GM12878 (cell line): ENCODE data around the gene CSF1R. TPM values are rescaled to one million over a fixed set of nuclear protein-coding genes. Genes with fewer than 3 reads are reported as not detected.

Source experiments
- ATAC-seq: fragments of 200-7000 bp; cut with Tn5 transposase; 3 replicates; pipeline ENCODE4 v1.9.1; 2020; ENCODE audit warnings: mild to moderate bottlenecking, moderate library complexity
- BruUV-seq: library from RNA; stranded (reverse); fragments of 400-500 nt; replicated peaks from 2 replicates; lab custom pipeline; 2021; lab: Mats Ljungman, UMichigan
- CTCF ChIA-PET: fragments of 300-600 bp; sonication (Branson Sonifier 250); formaldehyde crosslinking; extraction: SDS; loops from one replicate; lab custom pipeline; 2021; ENCODE audit warnings: inconsistent platforms; lab: Yijun Ruan, JAX
- POLR2A ChIA-PET: fragments of 350-600 bp; formaldehyde crosslinking; extraction: SDS; loops from one replicate; lab custom pipeline; 2021; ENCODE audit warnings: inconsistent platforms; lab: Charles Lee
- RAD21 ChIA-PET: fragments of 300-600 bp; sonication (Branson Sonifier 250); formaldehyde crosslinking; loops from one replicate; lab custom pipeline; 2023; ENCODE audit warnings: antibody characterized with exemption; ENCODE audit not compliant: unreplicated experiment; lab: Charles Lee
- SMC1A ChIA-PET: fragments of 300-600 bp; sonication (Branson Sonifier 250); formaldehyde crosslinking; loops from one replicate; lab custom pipeline; 2023; ENCODE audit not compliant: unreplicated experiment, uncharacterized antibody; lab: Charles Lee
- DNase-seq: peaks from one replicate; pipeline ENCODE4 v3.0.0-alpha.2; 2011; ENCODE audit warnings: low read depth, low spot score
- FAIRE-seq: peaks from 3 replicates; lab custom pipeline; 2011; peaks lifted over from hg19 to GRCh38; lab: Jason Lieb, UNC
- H2AFZ ChIP-seq: 2 replicates; pipeline ENCODE4 v1.6.0; 2011; ENCODE audit warnings: low read depth, low read length, control low read depth; ENCODE audit not compliant: control insufficient read depth
- H3K27ac ChIP-seq: 2 replicates; pipeline ENCODE4 v1.5.1; 2011; ENCODE audit warnings: control low read depth; ENCODE audit not compliant: control insufficient read depth, insufficient read depth
- H3K27me3 ChIP-seq, 2 experiments: replicated peaks in 1 of 2; 2 replicates each; pipeline versions ENCODE4 v1.6.0 to v1.6.1; 2011; ENCODE audit warnings: low read length in 1 of 2; ENCODE audit not compliant: control insufficient read depth in 2 of 2, insufficient read depth in 2 of 2
- H3K36me3 ChIP-seq, 2 experiments: 2 replicates each; pipeline ENCODE4 v1.5.1; 2011; ENCODE audit warnings: low read length in 1 of 2; ENCODE audit not compliant: control insufficient read depth in 2 of 2, insufficient read depth in 2 of 2
- H3K4me1 ChIP-seq: 2 replicates; pipeline ENCODE4 v1.6.1; 2011; ENCODE audit warnings: mild to moderate bottlenecking, low read length, moderate library complexity, mixed read lengths; ENCODE audit not compliant: control insufficient read depth, insufficient read depth
- H3K4me2 ChIP-seq: 2 replicates; pipeline ENCODE4 v1.6.0; 2011; ENCODE audit warnings: control low read depth; ENCODE audit not compliant: control insufficient read depth, insufficient read depth
- H3K4me3 ChIP-seq: fragments of 200-600 bp; sonication (generic); 2 replicates; pipeline ENCODE4 v1.5.1; 2016
- H3K79me2 ChIP-seq: 2 replicates; pipeline ENCODE4 v1.6.0; 2011; ENCODE audit warnings: low read length; ENCODE audit not compliant: control insufficient read depth, insufficient read depth
- H3K9ac ChIP-seq: 2 replicates; pipeline ENCODE4 v1.8.0; 2011; ENCODE audit warnings: low read length, control low read depth, mixed read lengths; ENCODE audit not compliant: control insufficient read depth, insufficient read depth
- H3K9me3 ChIP-seq: replicated peaks from 3 replicates; pipeline ENCODE4 v1.5.1; 2011; ENCODE audit warnings: mild to moderate bottlenecking, low read length; ENCODE audit not compliant: control insufficient read depth, insufficient read depth
- H4K20me1 ChIP-seq: 2 replicates; pipeline ENCODE4 v1.6.0; 2011; ENCODE audit not compliant: control insufficient read depth, insufficient read depth
- HDAC2 ChIP-seq: fragments of 200-600 bp; sonication (generic); IDR thresholded peaks from 2 replicates; pipeline ENCODE4 v1.6.1; 2017
- IRF5 ChIP-seq: fragments of 450-650 bp; IDR thresholded peaks from 2 replicates; pipeline ENCODE4 v1.6.1; 2017; ENCODE audit warnings: borderline replicate concordance
- NFYB ChIP-seq: IDR thresholded peaks from 2 replicates; pipeline ENCODE4 v1.6.1; 2011; ENCODE audit warnings: low read depth, mild to moderate bottlenecking, low read length, improper control_type of control experiment, moderate library complexity; ENCODE audit not compliant: insufficient read depth
- NR2C1 ChIP-seq: fragments of 450-650 bp; IDR thresholded peaks from 2 replicates; pipeline ENCODE4 v1.6.1; 2017; ENCODE audit warnings: antibody characterized with exemption, mild to moderate bottlenecking, moderate library complexity
- RCOR1 ChIP-seq: conservative IDR thresholded peaks from 2 replicates; pipeline ENCODE4 v1.6.1; 2012; ENCODE audit warnings: low read depth, low read length, improper control_type of control experiment
- WGBS: methylation state at CpG from one replicate; pipeline ENCODE4 v1.1.6; 2016; ENCODE audit warnings: low lambda C conversion rate; ENCODE audit not compliant: insufficient replicate concordance, insufficient coverage; ENCODE audit errors: missing lambda C conversion rate; 5-methylcytosine and 5-hydroxymethylcytosine counted together
- in situ Hi-C: fragments of 300-500 bp; cut with MboI; formaldehyde crosslinking; loops from 9 replicates; pipeline ENCODE4 v1.14.3; 2018; ENCODE audit warnings: mixed read lengths
- intact Hi-C: fragments of 100-400 bp; cut with micrococcal nuclease; formaldehyde crosslinking; loops from one replicate; pipeline ENCODE4 v1.14.2; 2022; ENCODE audit not compliant: unreplicated experiment
- polyA plus RNA-seq, 11 experiments: library from polyadenylated mRNA; depleted of rRNA in 4 of 11; unstranded in 6 of 11; stranded (reverse) in 5 of 11; fragments of >200 nt; fragmentation: Nextera tagmentation in 4 of 11; fragmentation: Illumina TruSeq in 1 of 11; extraction: Ambion mirVana in 4 of 11; extraction: Trizol in 1 of 11; gene quantifications; 1 replicate in 1 of 11; 2 replicates in 10 of 11; pipeline versions ENCODE4 v1.2.1 to v1.2.3, GENCODE V29; 2011 to 2016; ENCODE audit warnings: inconsistent platforms in 2 of 11, missing spikeins in 2 of 11, low read depth in 1 of 11
- total RNA-seq, 4 experiments: library from RNA; depleted of rRNA in 3 of 4; stranded (reverse); fragments of >200 nt in 3 of 4; fragmentation: Illumina TruSeq in 1 of 4; extraction: Trizol in 1 of 4; gene quantifications; 2 replicates each; pipeline versions ENCODE4 v1.2.1 to v1.2.3, GENCODE V29; 2013 to 2021

The CSF1R gene
- total and polyA plus RNA-seq, 10 of the 15 experiments (the other 5 are each of a cell fraction or from before 2014, with no cell fraction given), result 0.35 to 3.6 (median 1.2) TPM

- H3K4me2 ChIP-seq, result no peak overlapping the region
- no TSS peak for BruUV-seq
- H3K79me2 ChIP-seq, result no peaks in the 10 kb centered on the region
- H3K9ac ChIP-seq, result no peak overlapping the region
- H4K20me1 ChIP-seq, result no peaks in the 10 kb centered on the region
- ChIA-PET POLR2A (no interaction called here), CTCF (interaction anchor here (1.0 to 4.0 kb wide), 7 partner anchors 11 to 83 kb away, joined by 3 to 13 read pairs (median 4); partner anchors contain the start of gene PDGFRB), SMC1A (interaction anchor here (1.3 kb wide), 1 partner anchor 66 kb away, joined by 3 read pairs; no protein-coding TSS in a partner anchor), RAD21 (interaction anchor here (0.7 kb wide), 1 partner anchor 19 kb away, joined by 3 read pairs; no protein-coding TSS in a partner anchor)
- no peak for ATAC-seq
- no peak overlapping the region for H2AFZ ChIP-seq
- no peaks in the 10 kb centered on the region for H3K27me3 ChIP-seq
- in situ Hi-C loops (no loop called here), intact Hi-C loops (no loop called here)
- WGBS, result 35% methylated on average over 7 of the region's 7 CpGs
- H3K9me3 ChIP-seq, result no peaks in the 10 kb centered on the region
- H3K4me1 ChIP-seq, result no peaks in the 10 kb centered on the region
- DNase-seq, result no peak
- no peak overlapping the region for H3K4me3 ChIP-seq
- no peak overlapping the region for H3K27ac ChIP-seq
- H3K36me3 ChIP-seq, result no peaks in the 10 kb centered on the region
- FAIRE-seq, result no peak
- TF ChIP-seq NR2C1, result no peak
- no peak for TF ChIP-seq HDAC2
- TF ChIP-seq NFYB, result no peak
- TF ChIP-seq RCOR1, result no peak
- TF ChIP-seq IRF5, result no peak
These were observed 47.8 kb upstream of the CSF1R start for GRCh38 chr5:150134198-150134588.
